Effector memory CD4-positive, alpha-beta T cell (primary cell): ENCODE data around the gene ABITRAM.
"Not testable (repeated sequence)": the region's sequence is repeated elsewhere in the genome, so short reads cannot be mapped to it uniquely, and the experiment has no call there.

ENCODE experiments used
- DNase-seq, 3 donors: peaks; one replicate each; pipeline ENCODE4 v3.0.0-alpha.2; 2020
- H3K27ac ChIP-seq: 2 replicates; pipeline ENCODE4 v1.7.0; 2013; ENCODE audit warnings: mild to moderate bottlenecking, low read length, moderate library complexity; ENCODE audit not compliant: insufficient read depth, poor library complexity, severe bottlenecking
- H3K27me3 ChIP-seq: replicated peaks from 2 replicates; pipeline ENCODE4 v1.7.0; 2013; ENCODE audit warnings: mild to moderate bottlenecking, low read length; ENCODE audit not compliant: insufficient read depth, control insufficient read depth, poor library complexity, severe bottlenecking
- H3K36me3 ChIP-seq: 2 replicates; pipeline ENCODE4 v1.7.0; 2013; ENCODE audit warnings: mild to moderate bottlenecking, low read length, moderate library complexity; ENCODE audit not compliant: control insufficient read depth, insufficient read depth
- H3K4me1 ChIP-seq: 2 replicates; pipeline ENCODE4 v1.7.0; 2013; ENCODE audit warnings: low read length, mild to moderate bottlenecking; ENCODE audit not compliant: control insufficient read depth, insufficient read depth, poor library complexity, severe bottlenecking
- H3K4me3 ChIP-seq: 2 replicates; pipeline ENCODE4 v1.7.0; 2013; ENCODE audit warnings: low read length, low read depth, mild to moderate bottlenecking; ENCODE audit not compliant: insufficient read depth, poor library complexity, severe bottlenecking
- H3K9me3 ChIP-seq: 2 replicates; pipeline ENCODE4 v1.7.0; 2013; ENCODE audit warnings: mild to moderate bottlenecking, low read length, moderate library complexity; ENCODE audit not compliant: control insufficient read depth
- total RNA-seq, 3 donors: gene quantifications; one replicate each; lab custom pipeline; 2026; lab: John Stamatoyannopoulos, UW

The ABITRAM gene
- total RNA-seq: 8.8 to 11.2 (median 10.7) reads per million in 3 donors

DNA sequence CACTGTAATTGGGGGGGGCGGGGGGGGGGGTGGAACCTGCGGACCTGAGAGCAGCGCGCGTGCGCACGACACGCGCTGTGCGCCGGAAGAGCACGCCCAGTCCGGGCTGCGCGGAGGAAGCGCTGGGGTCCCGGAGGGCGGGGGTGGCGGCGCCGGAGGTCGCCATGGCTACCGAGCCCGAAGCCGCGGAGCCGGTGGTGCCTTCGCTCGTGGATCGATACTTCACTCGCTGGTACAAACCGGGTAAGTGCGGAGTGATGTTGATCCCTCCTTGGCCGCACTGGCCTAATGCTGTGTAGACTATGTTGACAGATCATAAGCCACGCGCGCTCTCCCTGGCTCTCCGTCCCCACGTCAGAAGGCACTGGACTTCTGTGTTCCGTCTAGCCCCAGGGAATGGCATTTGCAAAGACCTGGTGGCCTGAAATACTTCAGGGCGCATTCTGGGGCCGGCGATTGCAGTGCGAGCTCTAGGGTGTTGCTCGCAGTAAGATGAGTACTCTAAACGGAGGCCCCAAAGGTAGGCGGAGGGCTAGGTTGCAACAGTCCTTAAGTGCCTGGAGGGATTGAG is at the start of gene ABITRAM:
Gene ABITRAM (plus strand): TSS at position 78 of the 571 bp plus-strand sequence. CDS start 87 bp downstream, at position 165.
- no peaks in the 10 kb centered on the region for H3K9me3 ChIP-seq
- H3K36me3 ChIP-seq: peaks cover 4% of the 10 kb centered on the region
- H3K27ac ChIP-seq: peak within 1 kb of the TSS; percentile 89
- H3K4me3 ChIP-seq: peak within 1 kb of the TSS; percentile 82
- no peaks in the 10 kb centered on the region for H3K27me3 ChIP-seq
- peak in 2 of 3 donors; percentile 70 to 75 for DNase-seq
- peaks cover 17% of the 10 kb centered on the region for H3K4me1 ChIP-seq

DNA sequence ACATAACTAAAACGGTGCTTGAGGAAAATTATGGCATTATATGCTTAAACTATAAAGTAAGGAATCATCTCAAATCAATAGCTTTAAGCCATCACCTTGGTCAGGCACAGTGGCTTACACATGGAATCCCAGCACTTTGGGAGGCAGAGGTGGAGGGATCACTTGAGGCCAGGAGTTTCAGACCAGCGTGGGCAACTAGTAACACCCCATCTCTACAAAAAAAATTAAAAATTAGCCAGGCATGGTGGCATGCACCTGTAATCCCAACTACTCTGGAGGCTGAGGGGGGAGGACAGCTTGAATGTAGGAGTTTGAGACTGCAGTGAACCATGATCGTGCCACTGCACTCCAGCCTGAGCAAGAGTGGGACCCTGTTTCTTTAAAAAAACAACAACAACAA is 49.5 kb upstream of the ABITRAM start:
- Histone ChIP-seq H3K4me1 (no peaks in the 10 kb centered on the region), H3K36me3 (peaks cover 52% of the 10 kb centered on the region), H3K4me3 (no peak overlapping the region), H3K27me3 (no peaks in the 10 kb centered on the region), H3K9me3 (no peaks in the 10 kb centered on the region), H3K27ac (no peak overlapping the region)
- DNase-seq: no peak

GRCh38 chr9:108885643-108886348 is 48.4 kb upstream of the ABITRAM start:
- Histone ChIP-seq H3K36me3 (peaks cover 51% of the 10 kb centered on the region), H3K27ac (no peak overlapping the region), H3K4me1 (no peaks in the 10 kb centered on the region), H3K27me3 (no peaks in the 10 kb centered on the region), H3K4me3 (no peak overlapping the region), H3K9me3 (no peaks in the 10 kb centered on the region)
- DNase-seq: no peak

DNA sequence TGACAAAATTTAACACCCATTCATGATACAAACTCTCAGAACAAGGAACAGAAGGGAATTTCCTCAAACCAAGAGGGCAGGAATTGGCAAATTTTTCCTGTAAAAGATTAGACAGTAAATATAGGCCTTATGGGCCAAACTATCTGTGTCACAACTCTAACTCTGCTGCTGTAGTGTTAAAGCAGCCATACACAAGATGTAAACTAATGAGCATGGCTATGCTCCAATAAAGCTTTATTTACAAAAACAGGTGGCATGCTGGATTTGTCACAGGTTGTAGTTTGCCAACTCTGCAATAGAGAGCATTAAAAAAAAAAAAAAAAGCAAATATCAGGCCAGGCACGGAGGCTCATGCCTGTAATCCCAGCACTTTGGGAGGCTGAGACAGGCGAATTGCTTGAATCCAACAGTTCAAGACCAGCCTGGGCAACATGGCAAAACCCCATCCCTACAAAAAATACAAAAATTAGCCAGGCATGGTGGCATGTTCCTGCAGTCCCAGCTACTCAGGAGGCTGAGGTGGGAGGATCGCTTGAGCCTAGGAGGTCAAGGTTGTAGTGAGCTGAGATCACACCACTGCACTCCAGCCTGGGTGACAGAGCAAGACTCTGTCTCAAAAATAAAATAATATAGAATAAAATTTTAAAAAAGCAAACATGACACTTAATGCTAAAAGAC is 47.5 kb upstream of the ABITRAM start:
- not testable (repeated sequence) for H3K27ac ChIP-seq, DNase-seq, H3K4me1 ChIP-seq, H3K9me3 ChIP-seq, H3K27me3 ChIP-seq, H3K4me3 ChIP-seq
- peaks cover 54% of the 10 kb centered on the region for H3K36me3 ChIP-seq

DNA sequence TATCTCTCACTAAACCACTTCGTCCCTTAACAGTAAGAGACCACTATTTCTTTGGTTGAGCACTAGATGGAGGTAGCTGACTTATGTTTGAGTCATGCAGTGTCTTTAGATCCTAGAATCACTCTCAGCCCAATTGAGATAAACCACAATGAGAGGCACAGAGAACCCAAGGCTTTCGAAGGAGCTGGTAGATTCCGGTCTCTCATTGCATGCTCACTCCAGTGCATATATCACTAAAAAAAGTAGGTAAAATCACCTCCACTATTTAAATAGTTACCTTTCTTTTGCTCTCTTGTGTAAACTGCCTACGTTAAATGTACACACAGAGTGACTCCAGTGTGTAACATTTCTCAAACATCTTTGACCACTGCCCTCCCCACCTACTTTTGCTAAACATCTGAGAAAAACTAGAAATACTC is 44.5 kb upstream of the ABITRAM start:
- Histone ChIP-seq H3K4me1 (no peaks in the 10 kb centered on the region), H3K9me3 (no peaks in the 10 kb centered on the region), H3K27me3 (no peaks in the 10 kb centered on the region), H3K36me3 (peaks cover 63% of the 10 kb centered on the region), H3K4me3 (no peak overlapping the region), H3K27ac (no peak overlapping the region)
- no peak for DNase-seq

GRCh38 chr9:108894225-108894997 is 39.8 kb upstream of the ABITRAM start:
- H3K27ac ChIP-seq: no peak overlapping the region
- DNase-seq: no peak
- peaks cover 77% of the 10 kb centered on the region for H3K36me3 ChIP-seq
- no peaks in the 10 kb centered on the region for H3K27me3 ChIP-seq
- no peak overlapping the region for H3K4me3 ChIP-seq
- no peaks in the 10 kb centered on the region for H3K9me3 ChIP-seq
- no peaks in the 10 kb centered on the region for H3K4me1 ChIP-seq

- H3K4me1 ChIP-seq: no peaks in the 10 kb centered on the region
- H3K4me3 ChIP-seq: no peak overlapping the region
- H3K9me3 ChIP-seq: no peaks in the 10 kb centered on the region
- DNase-seq: no peak
- no peak overlapping the region for H3K27ac ChIP-seq
- no peaks in the 10 kb centered on the region for H3K27me3 ChIP-seq
- peaks cover 74% of the 10 kb centered on the region for H3K36me3 ChIP-seq
Measured at GRCh38 chr9:108897324-108898096, 36.7 kb upstream of the ABITRAM start.

DNA sequence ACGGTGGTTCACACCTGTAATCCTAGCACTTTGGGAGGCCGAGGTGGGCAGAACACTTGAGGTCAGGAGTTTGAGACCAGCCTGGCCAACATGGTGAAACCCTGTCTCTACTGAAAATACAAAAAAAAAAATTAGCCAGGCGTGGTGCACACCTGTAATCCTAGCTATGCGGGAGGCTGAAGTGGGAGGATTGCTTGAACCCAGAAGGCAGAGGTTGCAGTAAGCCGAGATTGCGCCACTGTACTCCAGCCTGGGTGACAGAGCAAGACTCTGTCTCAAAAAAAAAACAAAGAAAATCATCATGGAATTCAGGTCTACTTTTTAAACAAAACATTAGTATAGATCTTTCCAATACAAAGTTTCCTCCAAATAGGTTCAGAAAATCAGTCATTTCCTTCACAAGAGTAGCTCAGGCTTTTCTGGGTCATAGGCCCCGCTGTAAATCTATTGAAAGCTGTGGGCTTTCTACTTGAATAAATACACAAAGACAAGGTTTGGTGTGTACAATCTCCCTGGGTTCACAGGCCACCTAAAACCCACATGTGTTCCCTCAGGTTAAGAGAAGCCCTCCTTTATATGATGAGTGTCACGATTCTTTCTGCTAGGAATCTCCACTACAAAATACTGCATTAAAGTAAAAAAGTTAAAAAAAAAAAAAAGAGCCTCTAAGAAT is 35.0 kb upstream of the ABITRAM start:
- not testable (repeated sequence) for DNase-seq, H3K27me3 ChIP-seq, H3K4me3 ChIP-seq, H3K27ac ChIP-seq, H3K4me1 ChIP-seq, H3K9me3 ChIP-seq
- peaks cover 71% of the 10 kb centered on the region for H3K36me3 ChIP-seq

GRCh38 chr9:108900176-108900575 is 34.0 kb upstream of the ABITRAM start:
- H3K4me3 ChIP-seq: no peak overlapping the region
- H3K4me1 ChIP-seq: no peaks in the 10 kb centered on the region
- H3K9me3 ChIP-seq: no peaks in the 10 kb centered on the region
- no peaks in the 10 kb centered on the region for H3K27me3 ChIP-seq
- peaks cover 79% of the 10 kb centered on the region for H3K36me3 ChIP-seq
- no peak overlapping the region for H3K27ac ChIP-seq
- no peak for DNase-seq
